ENCODE results near the gene ATP1A1.

Gene ATP1A1

GRCh38 chr1:116431870-116432500 lies 58.9 kb downstream of the ATP1A1 start:
- Histone ChIP-seq H3K4me3 (ENCODE audit: low read depth, low read length) (no peak overlapping the region), H3K27me3 (ENCODE audit: control insufficient read depth, insufficient read depth, low read length) (no peaks in the 10 kb centered on the region), H3K36me3 (ENCODE audit: control insufficient read depth, insufficient read depth, low read length) (no peaks in the 10 kb centered on the region), H3K4me1 (ENCODE audit: control insufficient read depth, insufficient read depth, low read length) (no peaks in the 10 kb centered on the region), H3K27ac (ENCODE audit: low read depth, low read length) (no peak overlapping the region), H3K9ac (ENCODE audit: low read depth, low read length) (no peak overlapping the region), H3K9me3 (ENCODE audit: control insufficient read depth, insufficient read depth, low read length) (no peaks in the 10 kb centered on the region)

GRCh38 chr1:116432655-116433265 lies 59.7 kb downstream of the ATP1A1 start:
- Histone ChIP-seq H3K9ac (ENCODE audit: low read depth, low read length) (no peak overlapping the region), H3K9me3 (ENCODE audit: control insufficient read depth, insufficient read depth, low read length) (no peaks in the 10 kb centered on the region), H3K36me3 (ENCODE audit: control insufficient read depth, insufficient read depth, low read length) (no peaks in the 10 kb centered on the region), H3K4me1 (ENCODE audit: control insufficient read depth, insufficient read depth, low read length) (no peaks in the 10 kb centered on the region), H3K27me3 (ENCODE audit: control insufficient read depth, insufficient read depth, low read length) (no peaks in the 10 kb centered on the region), H3K27ac (ENCODE audit: low read depth, low read length) (no peak overlapping the region), H3K4me3 (ENCODE audit: low read depth, low read length) (no peak overlapping the region)

- no peak overlapping the region for H3K27ac ChIP-seq (ENCODE audit: low read depth, low read length)
- no peak overlapping the region for H3K9ac ChIP-seq (ENCODE audit: low read depth, low read length)
- no peak overlapping the region for H3K4me3 ChIP-seq (ENCODE audit: low read depth, low read length)
- H3K9me3 ChIP-seq (ENCODE audit: control insufficient read depth, insufficient read depth, low read length): no peaks in the 10 kb centered on the region
- H3K4me1 ChIP-seq (ENCODE audit: control insufficient read depth, insufficient read depth, low read length): no peaks in the 10 kb centered on the region
- H3K36me3 ChIP-seq (ENCODE audit: control insufficient read depth, insufficient read depth, low read length): no peaks in the 10 kb centered on the region
- no peaks in the 10 kb centered on the region for H3K27me3 ChIP-seq (ENCODE audit: control insufficient read depth, insufficient read depth, low read length)
Observed at GRCh38 chr1:116433275-116434257, 60.5 kb downstream of the ATP1A1 start.

GRCh38 chr1:116434849-116435248 lies 61.8 kb downstream of the ATP1A1 start:
- no peaks in the 10 kb centered on the region for H3K27me3 ChIP-seq (ENCODE audit: control insufficient read depth, insufficient read depth, low read length)
- H3K9ac ChIP-seq (ENCODE audit: low read depth, low read length): no peak overlapping the region
- no peaks in the 10 kb centered on the region for H3K4me1 ChIP-seq (ENCODE audit: control insufficient read depth, insufficient read depth, low read length)
- no peak overlapping the region for H3K4me3 ChIP-seq (ENCODE audit: low read depth, low read length)
- H3K36me3 ChIP-seq (ENCODE audit: control insufficient read depth, insufficient read depth, low read length): no peaks in the 10 kb centered on the region
- no peak overlapping the region for H3K27ac ChIP-seq (ENCODE audit: low read depth, low read length)
- H3K9me3 ChIP-seq (ENCODE audit: control insufficient read depth, insufficient read depth, low read length): no peaks in the 10 kb centered on the region

- Histone ChIP-seq H3K9ac (ENCODE audit: low read depth, low read length) (no peak overlapping the region), H3K36me3 (ENCODE audit: control insufficient read depth, insufficient read depth, low read length) (no peaks in the 10 kb centered on the region), H3K4me1 (ENCODE audit: control insufficient read depth, insufficient read depth, low read length) (no peaks in the 10 kb centered on the region), H3K27ac (ENCODE audit: low read depth, low read length) (no peak overlapping the region), H3K9me3 (ENCODE audit: control insufficient read depth, insufficient read depth, low read length) (no peaks in the 10 kb centered on the region), H3K4me3 (ENCODE audit: low read depth, low read length) (no peak overlapping the region), H3K27me3 (ENCODE audit: control insufficient read depth, insufficient read depth, low read length) (no peaks in the 10 kb centered on the region)
Observed at GRCh38 chr1:116435806-116436610, 63.0 kb downstream of the ATP1A1 start.

GRCh38 chr1:116436611-116436970 lies 63.5 kb downstream of the ATP1A1 start:
- H3K27ac ChIP-seq (ENCODE audit: low read depth, low read length): no peak overlapping the region
- no peak overlapping the region for H3K9ac ChIP-seq (ENCODE audit: low read depth, low read length)
- no peaks in the 10 kb centered on the region for H3K4me1 ChIP-seq (ENCODE audit: control insufficient read depth, insufficient read depth, low read length)
- no peaks in the 10 kb centered on the region for H3K9me3 ChIP-seq (ENCODE audit: control insufficient read depth, insufficient read depth, low read length)
- H3K4me3 ChIP-seq (ENCODE audit: low read depth, low read length): no peak overlapping the region
- H3K27me3 ChIP-seq (ENCODE audit: control insufficient read depth, insufficient read depth, low read length): no peaks in the 10 kb centered on the region
- H3K36me3 ChIP-seq (ENCODE audit: control insufficient read depth, insufficient read depth, low read length): no peaks in the 10 kb centered on the region

GRCh38 chr1:116439701-116440100 lies 66.7 kb downstream of the ATP1A1 start:
- H3K36me3 ChIP-seq (ENCODE audit: control insufficient read depth, insufficient read depth, low read length): no peaks in the 10 kb centered on the region
- H3K4me1 ChIP-seq (ENCODE audit: control insufficient read depth, insufficient read depth, low read length): no peaks in the 10 kb centered on the region
- no peaks in the 10 kb centered on the region for H3K27me3 ChIP-seq (ENCODE audit: control insufficient read depth, insufficient read depth, low read length)
- no peaks in the 10 kb centered on the region for H3K9me3 ChIP-seq (ENCODE audit: control insufficient read depth, insufficient read depth, low read length)
- no peak overlapping the region for H3K27ac ChIP-seq (ENCODE audit: low read depth, low read length)
- no peak overlapping the region for H3K4me3 ChIP-seq (ENCODE audit: low read depth, low read length)
- H3K9ac ChIP-seq (ENCODE audit: low read depth, low read length): no peak overlapping the region

GRCh38 chr1:116440731-116441130 lies 67.7 kb downstream of the ATP1A1 start:
- no peaks in the 10 kb centered on the region for H3K36me3 ChIP-seq (ENCODE audit: control insufficient read depth, insufficient read depth, low read length)
- no peaks in the 10 kb centered on the region for H3K4me1 ChIP-seq (ENCODE audit: control insufficient read depth, insufficient read depth, low read length)
- no peak overlapping the region for H3K9ac ChIP-seq (ENCODE audit: low read depth, low read length)
- no peaks in the 10 kb centered on the region for H3K27me3 ChIP-seq (ENCODE audit: control insufficient read depth, insufficient read depth, low read length)
- H3K4me3 ChIP-seq (ENCODE audit: low read depth, low read length): no peak overlapping the region
- no peaks in the 10 kb centered on the region for H3K9me3 ChIP-seq (ENCODE audit: control insufficient read depth, insufficient read depth, low read length)
- H3K27ac ChIP-seq (ENCODE audit: low read depth, low read length): no peak overlapping the region

- no peak overlapping the region for H3K27ac ChIP-seq (ENCODE audit: low read depth, low read length)
- no peaks in the 10 kb centered on the region for H3K27me3 ChIP-seq (ENCODE audit: control insufficient read depth, insufficient read depth, low read length)
- no peak overlapping the region for H3K4me3 ChIP-seq (ENCODE audit: low read depth, low read length)
Observed at GRCh38 chr1:116445534-116445933, 72.5 kb downstream of the ATP1A1 start.

GRCh38 chr1:116446686-116447085 lies 73.6 kb downstream of the ATP1A1 start:
- Histone ChIP-seq H3K9ac (ENCODE audit: low read depth, low read length) (no peak overlapping the region), H3K27me3 (ENCODE audit: control insufficient read depth, insufficient read depth, low read length) (no peaks in the 10 kb centered on the region), H3K4me3 (ENCODE audit: low read depth, low read length) (no peak overlapping the region), H3K4me1 (ENCODE audit: control insufficient read depth, insufficient read depth, low read length) (no peaks in the 10 kb centered on the region), H3K9me3 (ENCODE audit: control insufficient read depth, insufficient read depth, low read length) (no peaks in the 10 kb centered on the region), H3K27ac (ENCODE audit: low read depth, low read length) (no peak overlapping the region), H3K36me3 (ENCODE audit: control insufficient read depth, insufficient read depth, low read length) (no peaks in the 10 kb centered on the region)

More at GRCh38 chr1:116445534-116445933, 72.5 kb downstream of the ATP1A1 start:
- no peaks in the 10 kb centered on the region for H3K36me3 ChIP-seq (ENCODE audit: control insufficient read depth, insufficient read depth, low read length)
- no peaks in the 10 kb centered on the region for H3K4me1 ChIP-seq (ENCODE audit: control insufficient read depth, insufficient read depth, low read length)
- no peak overlapping the region for H3K9ac ChIP-seq (ENCODE audit: low read depth, low read length)
- H3K9me3 ChIP-seq (ENCODE audit: control insufficient read depth, insufficient read depth, low read length): no peaks in the 10 kb centered on the region

Measured in HUES48 (cell line).